ENCODE data around the gene ATP5PD. TPM values are rescaled to one million over a fixed set of nuclear protein-coding genes. Genes with fewer than 3 reads are reported as not detected.
A peak's percentile ranks its signal among the peaks of the same experiment; 100 is the strongest.

ATP5PD gene
- total and polyA plus RNA-seq, 2 donors from 2014 or later = 261 to 916 TPM

GRCh38 chr17:75069783-75070182 is 23.0 kb upstream of the ATP5PD start:
- TF ChIP-seq CTCF (IDR thresholded peaks at IDR 0.05; ENCODE audit: borderline replicate concordance, extremely low read depth, insufficient read depth) = peak; percentile 40
- DNase-seq = peak in 1 of 5 donors; percentile 26

GRCh38 chr17:75068750-75069149 is 22.0 kb upstream of the ATP5PD start:
- Histone ChIP-seq H3K36me3 (ENCODE audit: control insufficient read depth in 2 of 3, insufficient read depth in 3 of 3, low read length in 3 of 3) (peaks cover 0 to 6% (median 6%) of the 10 kb centered on the region in 3 donors), H3K27me3 (ENCODE audit: control insufficient read depth, insufficient read depth, low read length) (no peaks in the 10 kb centered on the region), H3K4me3 (ENCODE audit: low read length in 3 of 3) (no peak overlapping the region), H3K27ac (ENCODE audit: low read depth in 2 of 2, low read length in 2 of 2) (no peak overlapping the region), H3K9me3 (ENCODE audit: control insufficient read depth in 2 of 3, insufficient read depth in 1 of 3, low read length in 3 of 3) (no peaks in the 10 kb centered on the region), H3K9ac (ENCODE audit: low read length in 3 of 3) (no peak overlapping the region), H3K4me1 (ENCODE audit: control insufficient read depth in 2 of 3, insufficient read depth in 2 of 3, low read depth in 1 of 3, low read length in 3 of 3) (peaks cover 0 to 2% (median 0%) of the 10 kb centered on the region in 3 donors)
- no peak for FAIRE-seq
- TF ChIP-seq CTCF (IDR thresholded peaks at IDR 0.05; ENCODE audit: borderline replicate concordance, extremely low read depth, insufficient read depth) = no peak
- peak in 1 of 5 donors; percentile 6 for DNase-seq
- intact Hi-C loops (cut with DNase I) = no loop called here

More at GRCh38 chr17:75069783-75070182, 23.0 kb upstream of the ATP5PD start:
- Histone ChIP-seq H3K36me3 (ENCODE audit: control insufficient read depth in 2 of 3, insufficient read depth in 3 of 3, low read length in 3 of 3) (no peaks in the 10 kb centered on the region), H3K27ac (ENCODE audit: low read depth in 2 of 2, low read length in 2 of 2) (no peak overlapping the region), H3K9ac (ENCODE audit: low read length in 3 of 3) (no peak overlapping the region), H3K27me3 (ENCODE audit: control insufficient read depth, insufficient read depth, low read length) (no peaks in the 10 kb centered on the region), H3K4me1 (ENCODE audit: control insufficient read depth in 2 of 3, insufficient read depth in 2 of 3, low read depth in 1 of 3, low read length in 3 of 3) (peaks cover 0 to 11% (median 0%) of the 10 kb centered on the region in 3 donors), H3K4me3 (ENCODE audit: low read length in 3 of 3) (no peak overlapping the region), H3K9me3 (ENCODE audit: control insufficient read depth in 2 of 3, insufficient read depth in 1 of 3, low read length in 3 of 3) (no peaks in the 10 kb centered on the region)
- intact Hi-C loops (cut with DNase I) = no loop called here
- no peak for FAIRE-seq

- H3K9ac ChIP-seq (ENCODE audit: low read length in 3 of 3) = no peak overlapping the region
- no peaks in the 10 kb centered on the region for H3K4me1 ChIP-seq (ENCODE audit: control insufficient read depth in 2 of 3, insufficient read depth in 2 of 3, low read depth in 1 of 3, low read length in 3 of 3)
- no peak for DNase-seq
- peaks cover 0 to 14% (median 12%) of the 10 kb centered on the region in 3 donors for H3K36me3 ChIP-seq (ENCODE audit: control insufficient read depth in 2 of 3, insufficient read depth in 3 of 3, low read length in 3 of 3)
- no peak overlapping the region for H3K27ac ChIP-seq (ENCODE audit: low read depth in 2 of 2, low read length in 2 of 2)
- H3K27me3 ChIP-seq (ENCODE audit: control insufficient read depth, insufficient read depth, low read length) = no peaks in the 10 kb centered on the region
- intact Hi-C loops (cut with DNase I) = no loop called here
- no peak for TF ChIP-seq CTCF (IDR thresholded peaks at IDR 0.05; ENCODE audit: borderline replicate concordance, extremely low read depth, insufficient read depth)
- no peak for FAIRE-seq
- no peak overlapping the region for H3K4me3 ChIP-seq (ENCODE audit: low read length in 3 of 3)
- H3K9me3 ChIP-seq (ENCODE audit: control insufficient read depth in 2 of 3, insufficient read depth in 1 of 3, low read length in 3 of 3) = no peaks in the 10 kb centered on the region
Measured at GRCh38 chr17:75067856-75068255, 21.1 kb upstream of the ATP5PD start.

Measured in kidney (tissue), 14 donors.